AG10803 (cell line): ENCODE results near the gene FHIP1A.

Experiments used
- DNase-seq: peaks from one replicate; pipeline ENCODE4 v3.0.0; 2010; ENCODE audit warnings: low read depth
- H3K4me3 ChIP-seq: 2 replicates; pipeline ENCODE4 v1.5.1; 2011; ENCODE audit warnings: mild to moderate bottlenecking, low read length, control low read depth
- CTCF ChIP-seq: conservative IDR thresholded peaks from 2 replicates; pipeline ENCODE4 v1.5.1; 2011; ENCODE audit warnings: mild to moderate bottlenecking, low read length, control low read depth, inconsistent platforms

Gene FHIP1A

DNA sequence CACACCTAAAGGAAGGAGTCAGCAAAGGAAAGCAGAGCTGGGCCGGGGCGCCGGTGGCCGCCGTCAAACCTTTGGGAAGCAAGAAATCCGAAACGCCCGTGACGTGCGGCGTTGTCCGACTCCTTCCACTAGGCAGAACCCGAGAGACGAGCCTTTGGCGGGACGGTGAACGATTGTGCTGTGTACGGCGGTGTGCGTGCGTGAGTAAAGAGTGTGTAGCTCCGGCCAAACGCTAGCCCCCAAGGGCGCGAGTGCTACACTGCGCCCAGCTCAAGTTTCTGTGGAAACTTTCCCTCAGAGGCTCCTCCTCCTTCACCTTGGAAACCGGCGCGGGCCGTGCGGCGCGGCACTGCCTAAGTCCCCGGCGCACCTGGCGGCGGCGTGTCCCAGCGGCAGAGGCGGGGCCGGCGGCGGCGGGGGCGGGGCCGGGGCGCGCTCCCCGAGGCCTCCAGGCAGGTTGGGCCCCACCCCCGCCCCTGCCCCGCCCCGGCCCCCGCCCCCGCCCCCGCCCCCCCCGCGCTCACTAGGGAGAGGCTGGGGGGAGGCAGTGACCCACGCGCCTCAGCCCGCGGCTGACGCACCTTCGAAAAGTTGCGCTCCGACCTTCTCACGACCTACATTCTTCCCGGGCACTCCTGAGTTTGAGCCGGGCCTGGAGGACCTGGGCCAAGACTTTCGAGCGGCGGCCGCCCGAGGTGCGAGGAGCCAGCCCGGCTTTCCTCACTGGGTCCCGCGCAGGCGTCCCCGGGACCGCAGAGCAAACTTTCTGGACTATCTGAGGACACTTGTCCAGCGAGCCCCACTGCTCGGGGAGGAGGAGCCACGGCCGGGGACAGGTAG lies at the start of gene FHIP1A:
TSS of gene FHIP1A (plus strand) at position 547 of the 840 bp plus-strand sequence. CDS start 157,084 bp downstream, outside the sequence.
- peak; percentile 36 for DNase-seq
- H3K4me3 ChIP-seq = peak within 1 kb of the TSS; percentile 64
- peak; percentile 16 for TF ChIP-seq CTCF

DNA sequence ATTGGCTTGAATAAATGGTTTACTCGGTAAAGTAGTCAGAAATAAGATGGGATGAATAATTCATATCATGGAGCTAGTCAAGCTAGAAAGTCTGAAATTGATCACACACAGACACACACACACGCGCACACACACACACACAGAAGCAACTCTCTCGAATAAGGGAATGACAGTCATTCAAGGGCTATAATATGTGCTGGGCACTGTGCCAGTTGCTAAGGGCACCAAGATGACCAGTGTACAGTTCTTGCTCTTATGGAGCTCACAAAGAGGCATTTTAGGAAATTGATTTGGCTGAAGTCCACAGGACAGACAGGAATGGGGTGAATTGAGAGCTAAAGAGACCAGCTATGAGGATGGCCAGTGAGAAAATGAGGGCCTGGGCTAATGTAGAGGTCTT lies 49.4 kb upstream of the FHIP1A start:
- H3K4me3 ChIP-seq = no peak overlapping the region
- DNase-seq = no peak
- TF ChIP-seq CTCF = no peak

- no peak for TF ChIP-seq CTCF
- DNase-seq = no peak
Observed at GRCh38 chr4:151361126-151361525, 47.9 kb upstream of the FHIP1A start.

GRCh38 chr4:151361966-151362365 lies 47.0 kb upstream of the FHIP1A start:
- no peak overlapping the region for H3K4me3 ChIP-seq
- no peak for TF ChIP-seq CTCF
- no peak for DNase-seq

More at GRCh38 chr4:151361126-151361525, 47.9 kb upstream of the FHIP1A start:
- H3K4me3 ChIP-seq = no peak overlapping the region

DNA sequence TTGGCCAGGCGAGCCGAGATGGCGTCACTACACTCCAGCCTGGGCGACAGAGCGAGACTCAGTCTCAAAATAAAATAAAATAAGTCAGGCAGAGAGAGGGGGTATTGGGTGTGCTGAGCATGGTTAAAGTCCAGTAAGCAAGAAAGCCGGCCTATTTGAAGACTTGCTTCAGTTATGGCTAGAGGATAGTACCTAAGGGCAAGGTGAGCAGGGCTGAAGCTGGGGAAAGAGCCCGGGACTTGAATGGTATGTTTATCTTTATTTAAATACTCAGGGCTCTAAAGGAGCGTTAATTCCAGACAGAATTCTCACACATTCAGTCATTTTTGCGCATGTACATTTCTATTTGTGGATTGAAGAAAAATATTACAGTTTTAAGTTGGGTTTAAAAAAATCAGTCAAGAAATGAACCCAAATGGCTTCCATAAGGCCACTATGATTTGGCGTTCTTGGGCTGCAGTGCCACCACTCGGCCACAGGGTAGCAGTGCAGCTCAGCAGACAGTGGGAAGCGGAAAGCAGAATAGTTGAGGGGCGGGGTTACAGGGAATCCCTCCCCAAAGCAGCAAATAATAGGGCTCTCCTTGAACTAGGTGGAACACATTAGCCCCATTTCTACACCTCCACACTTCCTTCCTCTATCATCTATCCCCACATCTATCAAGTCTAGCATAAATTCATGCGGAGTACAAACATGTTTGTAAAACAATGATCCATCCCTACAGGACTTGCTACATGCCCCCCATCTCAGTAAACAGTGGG lies 46.4 kb upstream of the FHIP1A start:
- peak; percentile 100 for TF ChIP-seq CTCF
- H3K4me3 ChIP-seq = no peak overlapping the region
- DNase-seq = peak; percentile 78

- DNase-seq = no peak
- no peak for TF ChIP-seq CTCF
- H3K4me3 ChIP-seq = no peak overlapping the region
Observed at GRCh38 chr4:151376540-151376939, 32.4 kb upstream of the FHIP1A start.
